ENCODE data around the gene ARHGAP44.

Gene ARHGAP44

GRCh38 chr17:12896180-12896785 is 107.0 kb downstream of the ARHGAP44 start:
- no peak for DNase-seq

- no peak for DNase-seq
Measured at GRCh38 chr17:12898110-12898509, 108.8 kb downstream of the ARHGAP44 start.

GRCh38 chr17:12899604-12900003 is 110.3 kb downstream of the ARHGAP44 start:
- DNase-seq, result no peak

- no peak for DNase-seq
Measured at GRCh38 chr17:12900474-12900873, 111.2 kb downstream of the ARHGAP44 start.

GRCh38 chr17:12902046-12902445 is 112.7 kb downstream of the ARHGAP44 start:
- no peak for DNase-seq

- no peak for DNase-seq
Measured at GRCh38 chr17:12907477-12907876, 118.2 kb downstream of the ARHGAP44 start.

GRCh38 chr17:12909046-12909445 is 119.7 kb downstream of the ARHGAP44 start:
- DNase-seq, result no peak

GRCh38 chr17:12909511-12909910 is 120.2 kb downstream of the ARHGAP44 start:
- DNase-seq, result no peak

- DNase-seq, result peak in 1 of 51 donors; percentile 33
Measured at GRCh38 chr17:12911239-12911638, 121.9 kb downstream of the ARHGAP44 start.

- peak in 1 of 51 donors; percentile 30 for DNase-seq
Measured at GRCh38 chr17:12917399-12917798, 128.1 kb downstream of the ARHGAP44 start.

GRCh38 chr17:12918142-12918541 is 128.8 kb downstream of the ARHGAP44 start:
- peak in 3 of 51 donors; percentile 3 to 38 (median 3) for DNase-seq

GRCh38 chr17:12922120-12922519 is 132.8 kb downstream of the ARHGAP44 start:
- peak in 1 of 51 donors; percentile 13 for DNase-seq

- no peak for DNase-seq
Measured at GRCh38 chr17:12924614-12925013, 135.3 kb downstream of the ARHGAP44 start.

GRCh38 chr17:12927001-12927400 is 137.7 kb downstream of the ARHGAP44 start:
- DNase-seq, result no peak

- no peak for DNase-seq
Measured at GRCh38 chr17:12927541-12928425, 138.5 kb downstream of the ARHGAP44 start.

GRCh38 chr17:12928736-12929135 is 139.4 kb downstream of the ARHGAP44 start:
- no peak for DNase-seq

- no peak for DNase-seq
Measured at GRCh38 chr17:12936501-12936900, 147.2 kb downstream of the ARHGAP44 start.

GRCh38 chr17:12940699-12941098 is 151.4 kb downstream of the ARHGAP44 start:
- DNase-seq, result no peak

GRCh38 chr17:12947047-12947446 is 157.7 kb downstream of the ARHGAP44 start:
- no peak for DNase-seq

GRCh38 chr17:12952012-12952411 is 162.7 kb downstream of the ARHGAP44 start:
- DNase-seq, result no peak

- DNase-seq, result peak in 1 of 51 donors; percentile 25
Measured at GRCh38 chr17:12953156-12953555, 163.9 kb downstream of the ARHGAP44 start.

- DNase-seq, result no peak
Measured at GRCh38 chr17:12955521-12955920, 166.2 kb downstream of the ARHGAP44 start.

GRCh38 chr17:12958786-12959185 is 169.5 kb downstream of the ARHGAP44 start:
- DNase-seq, result peak in 2 of 51 donors; percentile 2 to 23
